GM23338 (cell line): ENCODE results near the gene SPEM2.

Source experiments
- CTCF ChIP-seq, 2 experiments: fragments of 200-600 bp in 1 of 2; sonication (generic) in 1 of 2; conservative IDR thresholded peaks; 2 replicates each; pipeline versions ENCODE4 v1.5.1 to v1.6.1; 2016 to 2017; ENCODE audit warnings: antibody characterized with exemption in 2 of 2, low read depth in 2 of 2, mild to moderate bottlenecking in 2 of 2, moderate library complexity in 1 of 2
- EZH2 ChIP-seq: fragments of 200-600 bp; sonication (generic); IDR thresholded peaks from one replicate; pipeline ENCODE4 v1.8.0; 2017; ENCODE audit warnings: antibody characterized with exemption, mild to moderate bottlenecking, low read depth; ENCODE audit not compliant: unreplicated experiment
- EZH2phosphoT487 ChIP-seq: fragments of 200-600 bp; sonication (generic); IDR thresholded peaks from one replicate; pipeline ENCODE4 v1.8.1; 2018; ENCODE audit warnings: antibody characterized with exemption; ENCODE audit not compliant: unreplicated experiment
- JUNB ChIP-seq: IDR thresholded peaks from one replicate; pipeline ENCODE4 v1.6.1; 2016; ENCODE audit warnings: antibody characterized with exemption; ENCODE audit not compliant: unreplicated experiment
- POLR2AphosphoS5 ChIP-seq: IDR thresholded peaks from 2 replicates; pipeline ENCODE4 v1.6.1; 2016; ENCODE audit warnings: antibody characterized with exemption, low read depth
- STAT1 ChIP-seq: IDR thresholded peaks from one replicate; pipeline ENCODE4 v1.6.1; 2016; ENCODE audit warnings: antibody characterized with exemption; ENCODE audit not compliant: unreplicated experiment
- TF ChIP-seq, protein P1 (sequence below): IDR thresholded peaks from one replicate; pipeline ENCODE4 v1.6.1; 2018; ENCODE audit warnings: antibody characterized with exemption; ENCODE audit not compliant: unreplicated experiment

- TF ChIP-seq CTCF (conservative IDR thresholded peaks at IDR 0.05; ENCODE audit: low read depth in 2 of 2) (no peak), POLR2AphosphoS5 (no peak), EZH2 (no peak), JUNB (no peak), EZH2phosphoT487 (no peak), STAT1 (no peak)
- TF ChIP-seq, protein P1, sequence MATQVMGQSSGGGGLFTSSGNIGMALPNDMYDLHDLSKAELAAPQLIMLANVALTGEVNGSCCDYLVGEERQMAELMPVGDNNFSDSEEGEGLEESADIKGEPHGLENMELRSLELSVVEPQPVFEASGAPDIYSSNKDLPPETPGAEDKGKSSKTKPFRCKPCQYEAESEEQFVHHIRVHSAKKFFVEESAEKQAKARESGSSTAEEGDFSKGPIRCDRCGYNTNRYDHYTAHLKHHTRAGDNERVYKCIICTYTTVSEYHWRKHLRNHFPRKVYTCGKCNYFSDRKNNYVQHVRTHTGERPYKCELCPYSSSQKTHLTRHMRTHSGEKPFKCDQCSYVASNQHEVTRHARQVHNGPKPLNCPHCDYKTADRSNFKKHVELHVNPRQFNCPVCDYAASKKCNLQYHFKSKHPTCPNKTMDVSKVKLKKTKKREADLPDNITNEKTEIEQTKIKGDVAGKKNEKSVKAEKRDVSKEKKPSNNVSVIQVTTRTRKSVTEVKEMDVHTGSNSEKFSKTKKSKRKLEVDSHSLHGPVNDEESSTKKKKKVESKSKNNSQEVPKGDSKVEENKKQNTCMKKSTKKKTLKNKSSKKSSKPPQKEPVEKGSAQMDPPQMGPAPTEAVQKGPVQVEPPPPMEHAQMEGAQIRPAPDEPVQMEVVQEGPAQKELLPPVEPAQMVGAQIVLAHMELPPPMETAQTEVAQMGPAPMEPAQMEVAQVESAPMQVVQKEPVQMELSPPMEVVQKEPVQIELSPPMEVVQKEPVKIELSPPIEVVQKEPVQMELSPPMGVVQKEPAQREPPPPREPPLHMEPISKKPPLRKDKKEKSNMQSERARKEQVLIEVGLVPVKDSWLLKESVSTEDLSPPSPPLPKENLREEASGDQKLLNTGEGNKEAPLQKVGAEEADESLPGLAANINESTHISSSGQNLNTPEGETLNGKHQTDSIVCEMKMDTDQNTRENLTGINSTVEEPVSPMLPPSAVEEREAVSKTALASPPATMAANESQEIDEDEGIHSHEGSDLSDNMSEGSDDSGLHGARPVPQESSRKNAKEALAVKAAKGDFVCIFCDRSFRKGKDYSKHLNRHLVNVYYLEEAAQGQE = no peak
These were observed 14.0 kb upstream of the SPEM2 start for GRCh38 chr17:7411427-7411750.
